Measurements from ENCODE around the gene CERKL. TPM values are rescaled to one million over a fixed set of nuclear protein-coding genes. Genes with fewer than 3 reads are reported as not detected.

Gene CERKL
- total RNA-seq, 6 experiments from 2014 or later: 0.07 to 0.09 TPM; not detected in 4

DNA sequence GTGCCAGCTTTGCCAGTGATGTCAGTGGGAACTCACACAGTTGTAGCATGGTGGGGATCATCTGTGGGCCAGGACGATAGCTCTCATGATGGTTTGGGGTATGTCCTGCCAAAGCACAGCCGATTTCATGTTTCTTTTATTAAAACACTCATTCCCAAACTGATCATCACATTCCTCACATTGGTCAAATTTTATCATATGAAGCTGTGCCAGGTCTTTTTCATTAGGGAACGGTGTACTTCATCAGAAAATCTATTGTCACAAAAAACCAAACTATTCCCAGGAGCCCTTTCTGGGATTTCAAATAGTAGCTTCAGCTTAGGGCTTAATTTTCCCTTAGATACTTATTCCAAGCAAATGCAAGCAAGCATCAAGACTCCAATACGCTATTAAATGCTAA lies 157.7 kb downstream of the CERKL start:
- Mint-ChIP-seq H3K9me3 (no peaks in the 10 kb centered on the region), H3K4me1 (ENCODE audit: low read depth) (no peaks in the 10 kb centered on the region), H3K4me3 (no peak overlapping the region), H3K27ac (no peak overlapping the region), H3K36me3 (ENCODE audit: low read depth) (peaks cover 7% of the 10 kb centered on the region; the same call in 1 of the 2 replicates), H3K27me3 (ENCODE audit: insufficient read depth) (peaks cover 2% of the 10 kb centered on the region)
- TF ChIP-seq, protein P1, sequence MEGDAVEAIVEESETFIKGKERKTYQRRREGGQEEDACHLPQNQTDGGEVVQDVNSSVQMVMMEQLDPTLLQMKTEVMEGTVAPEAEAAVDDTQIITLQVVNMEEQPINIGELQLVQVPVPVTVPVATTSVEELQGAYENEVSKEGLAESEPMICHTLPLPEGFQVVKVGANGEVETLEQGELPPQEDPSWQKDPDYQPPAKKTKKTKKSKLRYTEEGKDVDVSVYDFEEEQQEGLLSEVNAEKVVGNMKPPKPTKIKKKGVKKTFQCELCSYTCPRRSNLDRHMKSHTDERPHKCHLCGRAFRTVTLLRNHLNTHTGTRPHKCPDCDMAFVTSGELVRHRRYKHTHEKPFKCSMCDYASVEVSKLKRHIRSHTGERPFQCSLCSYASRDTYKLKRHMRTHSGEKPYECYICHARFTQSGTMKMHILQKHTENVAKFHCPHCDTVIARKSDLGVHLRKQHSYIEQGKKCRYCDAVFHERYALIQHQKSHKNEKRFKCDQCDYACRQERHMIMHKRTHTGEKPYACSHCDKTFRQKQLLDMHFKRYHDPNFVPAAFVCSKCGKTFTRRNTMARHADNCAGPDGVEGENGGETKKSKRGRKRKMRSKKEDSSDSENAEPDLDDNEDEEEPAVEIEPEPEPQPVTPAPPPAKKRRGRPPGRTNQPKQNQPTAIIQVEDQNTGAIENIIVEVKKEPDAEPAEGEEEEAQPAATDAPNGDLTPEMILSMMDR (IDR thresholded peaks at IDR 0.05): no peak
- DNase-seq: no peak

Other genes starting within 250 kb of the CERKL start
- gene ITGA4, start 199.7 kb downstream of the CERKL start, total RNA-seq (2021; fragmentation: NEBNext Ultra II Directional; extraction: Animal tissue kit (Norgen Biotek cat#: 25700)): 10 to 100 TPM; 21.0 to 33.5 (median 30.4) TPM
- not detected for gene NEUROD1, start 23.4 kb upstream of the CERKL start, total RNA-seq (2021; fragmentation: NEBNext Ultra II Directional; extraction: Animal tissue kit (Norgen Biotek cat#: 25700))
- gene ITPRID2, start 234.6 kb upstream of the CERKL start, total RNA-seq (2021; fragmentation: NEBNext Ultra II Directional; extraction: Animal tissue kit (Norgen Biotek cat#: 25700)): 100 to 1,000 TPM; 205 to 257 (median 235) TPM